ENCODE measurements around the gene TMEM106C.

DNA sequence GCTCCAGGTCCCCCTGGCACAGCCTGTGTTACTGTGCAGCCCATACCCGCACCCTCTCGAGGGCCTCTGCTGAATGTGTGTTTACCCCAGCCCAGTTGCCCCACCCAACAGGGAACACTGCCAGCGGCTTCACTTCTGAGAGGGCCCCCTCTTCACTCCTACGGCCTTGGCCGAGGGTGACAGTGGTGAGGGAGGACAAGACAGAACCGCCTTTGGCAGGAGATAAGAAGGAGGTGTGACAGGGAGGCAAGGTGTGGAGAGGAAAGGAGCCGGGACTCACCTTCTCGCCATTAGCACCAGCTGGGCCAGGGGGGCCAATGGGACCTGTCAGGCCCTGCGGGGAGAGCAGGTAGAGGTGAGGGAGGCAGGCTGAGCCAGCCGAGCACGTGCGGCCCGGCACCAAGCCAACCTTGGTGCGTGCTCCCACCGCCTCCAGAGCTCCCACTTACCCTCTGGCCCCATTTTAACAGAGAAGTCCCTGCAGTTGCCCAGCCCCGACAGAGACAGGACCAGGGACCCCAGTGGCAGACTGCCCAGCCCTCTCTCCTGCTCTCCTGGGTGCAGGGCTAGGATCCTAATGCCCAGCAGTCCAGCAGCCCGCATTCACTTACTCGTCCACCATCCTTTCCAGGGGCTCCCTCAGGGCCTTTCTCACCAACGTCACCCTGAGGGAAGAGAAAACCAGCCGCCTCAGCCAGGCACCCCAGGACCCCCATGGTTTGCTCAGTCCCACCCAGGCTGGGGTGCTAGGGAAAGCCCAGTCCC is 18.3 kb downstream of the TMEM106C start:
- TF ChIP-seq, protein P1, sequence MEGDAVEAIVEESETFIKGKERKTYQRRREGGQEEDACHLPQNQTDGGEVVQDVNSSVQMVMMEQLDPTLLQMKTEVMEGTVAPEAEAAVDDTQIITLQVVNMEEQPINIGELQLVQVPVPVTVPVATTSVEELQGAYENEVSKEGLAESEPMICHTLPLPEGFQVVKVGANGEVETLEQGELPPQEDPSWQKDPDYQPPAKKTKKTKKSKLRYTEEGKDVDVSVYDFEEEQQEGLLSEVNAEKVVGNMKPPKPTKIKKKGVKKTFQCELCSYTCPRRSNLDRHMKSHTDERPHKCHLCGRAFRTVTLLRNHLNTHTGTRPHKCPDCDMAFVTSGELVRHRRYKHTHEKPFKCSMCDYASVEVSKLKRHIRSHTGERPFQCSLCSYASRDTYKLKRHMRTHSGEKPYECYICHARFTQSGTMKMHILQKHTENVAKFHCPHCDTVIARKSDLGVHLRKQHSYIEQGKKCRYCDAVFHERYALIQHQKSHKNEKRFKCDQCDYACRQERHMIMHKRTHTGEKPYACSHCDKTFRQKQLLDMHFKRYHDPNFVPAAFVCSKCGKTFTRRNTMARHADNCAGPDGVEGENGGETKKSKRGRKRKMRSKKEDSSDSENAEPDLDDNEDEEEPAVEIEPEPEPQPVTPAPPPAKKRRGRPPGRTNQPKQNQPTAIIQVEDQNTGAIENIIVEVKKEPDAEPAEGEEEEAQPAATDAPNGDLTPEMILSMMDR (conservative IDR thresholded peaks at IDR 0.05; ENCODE audit: low read length) = no peak
- no peak for TF ChIP-seq EZH2phosphoT487 (IDR thresholded peaks at IDR 0.05; ENCODE audit: borderline replicate concordance)
